ENCODE results near the gene P2RX4. TPM values are rescaled to one million over a fixed set of nuclear protein-coding genes. Genes with fewer than 3 reads are reported as not detected.

P2RX4 gene
- total RNA-seq, 1 experiment from 2014 or later, result 8.1 TPM

GRCh38 chr12:121251838-121252237, 41.9 kb downstream of the P2RX4 start:
- WGBS (ENCODE audit: extremely low coverage, insufficient read length, low lambda C conversion rate), result no CpG with 5 or more reads among the region's 2 CpGs
- Histone ChIP-seq H3K4me2 (ENCODE audit: insufficient read depth, insufficient read length, low read length) (no peak overlapping the region), H3K79me1 (ENCODE audit: insufficient read depth, low read depth, low read length, poor library complexity, severe bottlenecking) (no peaks in the 10 kb centered on the region), H3K23ac (ENCODE audit: insufficient read length, low read depth, low read length) (no peak overlapping the region), H3K4me1 (ENCODE audit: insufficient read depth, low read length) (no peaks in the 10 kb centered on the region), H3K56ac (ENCODE audit: insufficient read length, low read depth, low read length) (no peak overlapping the region), H3K23me2 (ENCODE audit: insufficient read length, low read depth, low read length, poor library complexity, severe bottlenecking) (no peaks in the 10 kb centered on the region), H4K91ac (ENCODE audit: insufficient read length, low read depth, low read length) (no peak overlapping the region), H3K27me3 (ENCODE audit: insufficient read depth, low read length) (no peaks in the 10 kb centered on the region), H3K4ac (ENCODE audit: low read depth, low read length) (no peak overlapping the region), H4K20me1 (ENCODE audit: control insufficient read depth, insufficient read depth, insufficient read length) (no peaks in the 10 kb centered on the region), H3K27ac (ENCODE audit: insufficient read length, low read depth, low read length) (no peak overlapping the region), H3K18ac (ENCODE audit: insufficient read length, low read depth, low read length) (no peak overlapping the region), H3K79me2 (ENCODE audit: insufficient read depth, low read length) (no peaks in the 10 kb centered on the region), H4K5ac (ENCODE audit: insufficient read length, low read depth, low read length) (no peak overlapping the region), H2BK120ac (ENCODE audit: low read depth, low read length, poor library complexity, severe bottlenecking) (no peak overlapping the region), H2BK20ac (ENCODE audit: low read depth, low read length, poor library complexity, severe bottlenecking) (no peak overlapping the region), H4K8ac (replicated peaks; ENCODE audit: insufficient read length, low read depth, low read length) (no peak overlapping the region), H2BK12ac (ENCODE audit: insufficient read length, low read depth, low read length) (no peak overlapping the region), H3K9me3 (ENCODE audit: control insufficient read depth, low read depth, low read length) (no peaks in the 10 kb centered on the region), H2AFZ (ENCODE audit: low read length) (no peak overlapping the region), H3T11ph (ENCODE audit: low read length) (no peak overlapping the region), H2BK5ac (ENCODE audit: insufficient read length, low read length) (no peak overlapping the region), H2BK15ac (ENCODE audit: low read depth, low read length) (no peak overlapping the region), H3K14ac (ENCODE audit: insufficient read depth, low read length) (no peak overlapping the region), H3K9ac (ENCODE audit: extremely low read depth, insufficient read length, low read length) (no peak overlapping the region), H2AK5ac (ENCODE audit: insufficient read length, low read length) (no peak overlapping the region)
- TF ChIP-seq, protein P1, sequence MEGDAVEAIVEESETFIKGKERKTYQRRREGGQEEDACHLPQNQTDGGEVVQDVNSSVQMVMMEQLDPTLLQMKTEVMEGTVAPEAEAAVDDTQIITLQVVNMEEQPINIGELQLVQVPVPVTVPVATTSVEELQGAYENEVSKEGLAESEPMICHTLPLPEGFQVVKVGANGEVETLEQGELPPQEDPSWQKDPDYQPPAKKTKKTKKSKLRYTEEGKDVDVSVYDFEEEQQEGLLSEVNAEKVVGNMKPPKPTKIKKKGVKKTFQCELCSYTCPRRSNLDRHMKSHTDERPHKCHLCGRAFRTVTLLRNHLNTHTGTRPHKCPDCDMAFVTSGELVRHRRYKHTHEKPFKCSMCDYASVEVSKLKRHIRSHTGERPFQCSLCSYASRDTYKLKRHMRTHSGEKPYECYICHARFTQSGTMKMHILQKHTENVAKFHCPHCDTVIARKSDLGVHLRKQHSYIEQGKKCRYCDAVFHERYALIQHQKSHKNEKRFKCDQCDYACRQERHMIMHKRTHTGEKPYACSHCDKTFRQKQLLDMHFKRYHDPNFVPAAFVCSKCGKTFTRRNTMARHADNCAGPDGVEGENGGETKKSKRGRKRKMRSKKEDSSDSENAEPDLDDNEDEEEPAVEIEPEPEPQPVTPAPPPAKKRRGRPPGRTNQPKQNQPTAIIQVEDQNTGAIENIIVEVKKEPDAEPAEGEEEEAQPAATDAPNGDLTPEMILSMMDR (conservative IDR thresholded peaks at IDR 0.05), result no peak
- Mint-ChIP-seq H3K4me1 (no peaks in the 10 kb centered on the region), H3K4me3 (no peak overlapping the region), H3K27ac (no peak overlapping the region), H3K9me3 (no peaks in the 10 kb centered on the region), H3K27me3 (ENCODE audit: low read depth) (no peaks in the 10 kb centered on the region), H3K36me3 (ENCODE audit: insufficient read depth in 1 of 3, low read depth in 3 of 3) (peaks cover 46 to 76% (median 73%) of the 10 kb centered on the region in 3 experiments)
- no peak for DNase-seq

Measured in H9 (cell line).